NCI-H69 (cell line): ENCODE results near the gene CPLANE1.
"Not testable (repeated sequence)": the region's sequence is repeated elsewhere in the genome, so short reads cannot be mapped to it uniquely, and the experiment has no call there.

Experiments used
- DNase-seq: peaks from one replicate; lab custom pipeline; 2025; lab: John Stamatoyannopoulos, UW

Gene CPLANE1

GRCh38 chr5:37248970-37249814 lies at the start of gene CPLANE1:
CPLANE1 (minus strand) TSS chr5:37249376; CDS start chr5:37247698, 1,678 bp downstream.
- peak; percentile 93 for DNase-seq

DNA sequence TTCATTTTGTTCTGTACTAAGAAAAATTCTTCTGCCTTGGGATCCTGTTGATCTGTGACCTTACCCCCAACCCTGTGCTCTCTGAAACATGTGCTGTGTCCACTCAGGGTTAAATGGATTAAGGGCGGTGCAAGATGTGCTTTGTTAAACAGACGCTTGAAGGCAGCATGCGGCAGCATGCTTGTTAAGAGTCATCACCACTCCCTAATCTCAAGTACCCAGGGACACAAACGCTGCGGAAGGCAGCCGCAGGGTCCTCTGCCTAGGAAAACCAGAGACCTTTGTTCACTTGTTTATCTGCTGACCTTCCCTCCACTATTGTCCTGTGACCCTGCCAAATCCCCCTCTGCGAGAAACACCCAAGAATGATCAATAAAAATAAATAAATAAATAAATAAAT lies 47.1 kb upstream of the CPLANE1 start:
- not testable (repeated sequence) for DNase-seq

DNA sequence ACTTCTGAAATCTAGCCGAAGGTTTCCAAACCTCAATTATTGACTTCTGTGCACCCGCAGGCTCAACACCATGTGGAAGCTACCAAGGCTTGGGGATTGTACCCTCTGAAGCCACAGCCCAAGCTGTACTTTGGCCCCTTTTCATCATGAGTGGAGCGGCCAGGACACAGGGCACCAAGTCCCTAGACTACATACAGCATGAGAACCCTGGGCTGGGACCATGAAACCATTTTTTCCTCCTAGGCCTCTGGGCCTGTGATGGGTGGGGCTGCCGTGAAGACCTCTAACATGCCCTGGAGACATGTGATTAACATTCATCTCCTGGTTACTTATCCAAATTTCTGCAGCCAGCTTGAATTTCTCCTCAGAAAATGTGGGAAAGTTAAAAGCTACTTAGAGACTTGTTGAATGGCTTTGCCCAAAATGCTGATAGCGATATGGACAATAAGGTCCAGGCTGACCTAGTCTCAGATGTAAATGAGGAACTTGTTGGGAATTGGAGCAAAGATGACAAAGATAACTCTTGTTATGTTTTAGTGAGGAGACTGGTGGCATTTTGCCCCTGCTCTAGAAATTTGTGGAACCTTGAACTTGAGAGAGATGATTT lies 34.1 kb upstream of the CPLANE1 start:
- no peak for DNase-seq

GRCh38 chr5:37275511-37275910 lies 26.3 kb upstream of the CPLANE1 start:
- DNase-seq: no peak

DNA sequence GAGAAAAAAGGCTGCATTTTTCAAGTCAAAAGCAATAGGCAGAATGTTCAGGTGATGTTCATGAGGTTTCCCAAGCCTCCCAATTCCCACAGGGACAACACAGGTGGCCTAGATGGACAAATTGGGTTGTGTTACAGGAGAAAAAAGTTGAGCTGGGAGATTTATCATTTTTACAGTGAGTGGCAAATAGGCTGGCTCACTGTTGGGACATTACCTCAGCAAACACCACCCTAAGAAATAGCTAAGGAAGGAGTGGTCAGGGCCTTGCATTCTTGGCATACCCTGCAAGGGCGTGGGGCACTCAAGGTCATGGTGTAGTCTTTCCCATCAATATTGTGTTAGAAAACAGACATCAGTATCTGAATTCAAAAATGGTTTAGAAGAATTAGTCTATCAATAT lies 23.3 kb upstream of the CPLANE1 start:
- no peak for DNase-seq

DNA sequence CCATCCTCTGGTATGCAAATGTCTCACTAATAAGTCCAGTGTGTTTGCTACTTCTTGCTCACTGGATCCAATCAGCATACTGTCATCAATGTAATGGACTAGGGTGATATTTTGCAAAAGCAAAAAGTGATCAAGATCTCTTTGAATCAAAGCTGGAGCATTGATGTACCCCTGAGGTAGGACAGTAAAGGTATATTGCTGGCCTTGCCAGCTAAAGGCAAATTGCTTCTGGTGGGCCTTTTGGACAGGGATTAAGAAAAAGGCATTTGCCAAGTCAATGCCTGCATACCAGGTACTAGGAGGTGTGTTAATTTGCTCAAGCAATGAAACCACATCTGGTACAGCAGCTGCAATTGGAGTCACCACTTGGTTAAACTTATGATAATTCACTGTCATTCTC lies 18.9 kb upstream of the CPLANE1 start:
- DNase-seq: not testable (repeated sequence)

GRCh38 chr5:37255774-37256358 lies 6.7 kb upstream of the CPLANE1 start:
- no peak for DNase-seq

DNA sequence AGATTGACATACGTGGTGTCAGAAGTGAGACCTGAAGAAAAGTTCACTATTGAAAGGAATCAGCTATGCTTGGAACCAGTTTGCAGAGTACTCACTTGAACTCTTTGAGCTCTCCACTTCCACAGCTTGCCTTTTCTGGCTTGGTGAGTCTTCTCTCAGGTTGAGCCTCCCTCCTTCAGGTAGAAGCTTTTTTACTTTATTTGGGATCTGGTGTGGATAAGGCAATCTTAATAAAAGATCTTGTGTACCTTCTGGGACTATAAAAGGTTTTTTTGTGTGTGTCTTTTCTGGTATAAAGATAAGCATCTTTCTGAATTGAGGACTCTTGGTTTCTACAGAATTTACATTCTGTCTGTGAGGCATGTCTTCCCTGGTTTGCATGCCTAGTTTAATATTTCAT lies 5.4 kb upstream of the CPLANE1 start:
- DNase-seq: no peak

GRCh38 chr5:37251665-37252064 lies 2.5 kb upstream of the CPLANE1 start:
- no peak for DNase-seq

DNA sequence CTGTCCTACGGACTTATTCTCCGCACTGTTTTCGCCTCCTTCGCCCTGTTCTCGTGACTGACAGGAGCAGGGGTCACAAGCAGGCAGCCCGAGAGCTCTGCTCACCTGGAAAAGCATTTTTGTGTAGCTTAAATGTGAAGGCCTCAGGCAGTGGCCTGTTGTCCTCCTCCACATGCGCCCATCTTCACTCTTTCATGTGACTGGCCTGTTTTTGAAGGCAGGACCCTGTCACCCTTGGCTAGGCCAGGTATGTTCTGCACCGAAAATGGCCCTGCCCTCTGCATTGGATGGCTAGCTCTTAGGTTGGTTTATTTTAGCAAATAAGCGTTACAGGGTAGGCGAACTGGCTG lies 614 bp upstream of the CPLANE1 start:
- DNase-seq: no peak

GRCh38 chr5:37248421-37248969 lies 681 bp downstream of the CPLANE1 start:
- peak; percentile 64 for DNase-seq

DNA sequence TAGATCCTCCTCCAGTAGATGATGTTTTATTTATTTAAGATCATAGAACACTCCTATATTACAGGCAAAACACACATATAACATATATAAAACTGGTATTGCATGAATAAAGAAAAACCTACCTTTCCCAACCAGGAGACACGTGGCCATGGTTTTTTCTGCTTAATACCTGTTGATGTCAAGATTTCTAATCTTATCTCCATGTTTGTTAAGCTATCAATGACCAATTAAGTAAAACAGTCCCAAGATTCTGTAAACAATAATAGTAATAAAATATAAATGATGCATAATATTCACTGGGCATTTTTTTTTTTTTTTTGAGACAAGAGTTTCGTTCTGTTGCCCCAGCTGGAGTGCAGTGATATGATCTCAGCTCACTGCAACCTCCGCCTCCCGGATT lies 1.7 kb downstream of the CPLANE1 start:
- no peak for DNase-seq

- DNase-seq: no peak
Observed at GRCh38 chr5:37247036-37247435, 2.1 kb downstream of the CPLANE1 start.

- no peak for DNase-seq
Observed at GRCh38 chr5:37234288-37234687, 14.9 kb downstream of the CPLANE1 start.

GRCh38 chr5:37226377-37226776 lies 22.8 kb downstream of the CPLANE1 start:
- DNase-seq: no peak

- no peak for DNase-seq
Observed at GRCh38 chr5:37222181-37222580, 27.0 kb downstream of the CPLANE1 start.

- DNase-seq: not testable (repeated sequence)
Observed at GRCh38 chr5:37220426-37220825, 28.8 kb downstream of the CPLANE1 start.

DNA sequence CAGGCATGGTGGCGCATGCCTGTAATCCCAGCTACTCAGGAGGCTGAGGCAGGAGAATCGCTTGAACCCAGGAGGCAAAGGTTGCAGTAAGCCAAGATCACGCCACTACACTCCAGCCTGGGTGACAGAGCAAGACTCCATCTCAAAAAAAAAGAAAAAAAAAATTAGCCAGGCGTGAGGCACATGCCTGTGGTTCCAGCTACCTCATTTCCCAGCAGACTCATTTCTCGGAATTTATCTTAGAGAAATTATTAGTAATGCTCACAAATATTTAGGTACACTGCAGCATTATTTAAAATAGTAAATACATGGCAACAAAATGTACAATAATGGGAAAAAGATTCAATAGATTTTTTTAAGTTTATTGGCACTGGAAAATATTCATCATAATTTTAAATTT lies 29.8 kb downstream of the CPLANE1 start:
- not testable (repeated sequence) for DNase-seq

- DNase-seq: no peak
Observed at GRCh38 chr5:37217976-37218375, 31.2 kb downstream of the CPLANE1 start.

- no peak for DNase-seq
Observed at GRCh38 chr5:37214550-37214949, 34.6 kb downstream of the CPLANE1 start.

GRCh38 chr5:37212096-37212495 lies 37.1 kb downstream of the CPLANE1 start:
- DNase-seq: no peak

GRCh38 chr5:37211661-37212060 lies 37.5 kb downstream of the CPLANE1 start:
- no peak for DNase-seq
